GM19372 (cell line): ENCODE data around the gene SAMD13.
A peak's percentile ranks its signal among the peaks of the same experiment; 100 is the strongest.

ENCODE experiments used
- ATAC-seq: cut with Tn5 transposase; IDR thresholded peaks from one replicate; pipeline ENCODE4 v1.9.1; 2021; ENCODE audit warnings: mild to moderate bottlenecking, low read depth, moderate library complexity; ENCODE audit not compliant: unreplicated experiment

SAMD13 gene

DNA sequence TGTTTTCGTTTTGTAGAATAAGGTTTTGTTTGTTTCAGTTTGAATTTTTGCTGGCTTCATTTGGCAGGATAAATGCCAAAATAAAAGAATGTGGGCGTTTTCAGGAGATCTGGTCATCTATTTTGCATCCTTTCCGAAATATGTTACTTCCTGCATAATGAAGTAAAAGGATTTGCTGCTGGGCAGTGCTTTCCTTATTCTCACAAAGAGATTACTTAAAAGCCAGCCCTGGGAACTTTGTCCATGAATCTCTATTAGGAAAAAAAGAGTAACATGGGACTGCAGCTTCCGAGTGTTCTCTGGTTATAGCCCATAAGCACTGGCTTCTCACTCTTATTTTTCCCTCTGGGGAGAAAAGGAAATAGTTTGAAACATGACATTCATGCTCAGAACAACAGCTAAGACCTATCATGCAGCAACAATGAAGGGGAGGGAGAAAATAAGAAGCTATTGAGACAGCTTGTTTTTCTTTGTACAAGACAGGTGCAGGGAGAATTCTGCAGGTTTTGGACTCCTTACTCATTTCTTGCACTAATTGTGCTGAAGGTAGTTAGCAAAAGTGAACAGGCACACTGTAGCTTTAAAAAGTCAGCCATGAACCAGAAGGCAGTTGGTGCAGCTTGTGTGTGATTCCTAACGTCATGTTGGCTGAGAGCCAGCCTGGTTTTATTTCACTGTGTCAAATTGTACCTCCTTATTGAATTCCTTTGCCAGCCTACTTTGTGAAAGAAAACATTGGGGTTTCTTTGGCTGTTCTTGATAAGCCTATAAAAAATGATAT, at the start of gene SAMD13:
TSS of gene SAMD13 (plus strand) at position 705 of the 781 bp plus-strand sequence. CDS start 1,527 bp downstream, outside the sequence.
- no peak for ATAC-seq

DNA sequence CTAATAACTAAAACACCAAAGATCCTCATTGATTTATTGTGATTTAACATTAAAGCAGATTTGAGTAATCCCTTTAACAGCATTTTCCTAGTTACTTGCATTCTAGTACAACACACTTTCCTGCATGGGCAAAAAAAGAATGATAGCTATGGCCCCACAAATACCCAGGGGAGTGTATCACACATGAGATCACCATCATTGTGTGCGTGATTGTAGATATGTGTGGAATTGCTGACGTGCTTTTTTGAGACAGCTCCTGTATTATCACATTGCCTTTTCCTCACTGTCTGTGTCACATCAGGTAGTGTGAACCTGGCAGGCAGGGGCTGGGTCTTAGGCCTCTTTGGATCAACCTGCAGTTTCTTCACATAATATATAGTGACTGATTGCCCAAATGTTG, 48.5 kb upstream of the SAMD13 start:
- no peak for ATAC-seq

GRCh38 chr1:84253891-84254290, 47.6 kb upstream of the SAMD13 start:
- no peak for ATAC-seq

- ATAC-seq, result no peak
Measured at GRCh38 chr1:84254703-84255238, 46.7 kb upstream of the SAMD13 start.

DNA sequence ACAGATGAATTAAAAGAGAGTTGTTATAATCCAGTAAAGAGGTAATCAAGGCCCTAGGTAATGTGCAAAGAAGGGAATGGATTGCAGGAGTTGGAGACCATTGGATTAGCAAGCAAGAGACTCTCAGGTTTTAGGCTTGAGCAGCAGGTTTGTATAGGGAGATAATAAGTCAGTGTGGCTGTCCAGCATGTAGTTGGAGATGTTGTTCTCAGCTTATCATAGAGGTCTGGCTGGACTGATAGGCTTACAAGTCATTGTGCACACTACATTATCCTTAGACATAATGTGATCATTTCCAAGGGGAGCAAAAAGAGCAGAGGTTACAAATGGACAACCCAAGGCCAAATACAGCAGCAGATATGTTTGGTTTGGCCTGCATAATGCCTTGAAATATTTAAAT, 45.9 kb upstream of the SAMD13 start:
- no peak for ATAC-seq

DNA sequence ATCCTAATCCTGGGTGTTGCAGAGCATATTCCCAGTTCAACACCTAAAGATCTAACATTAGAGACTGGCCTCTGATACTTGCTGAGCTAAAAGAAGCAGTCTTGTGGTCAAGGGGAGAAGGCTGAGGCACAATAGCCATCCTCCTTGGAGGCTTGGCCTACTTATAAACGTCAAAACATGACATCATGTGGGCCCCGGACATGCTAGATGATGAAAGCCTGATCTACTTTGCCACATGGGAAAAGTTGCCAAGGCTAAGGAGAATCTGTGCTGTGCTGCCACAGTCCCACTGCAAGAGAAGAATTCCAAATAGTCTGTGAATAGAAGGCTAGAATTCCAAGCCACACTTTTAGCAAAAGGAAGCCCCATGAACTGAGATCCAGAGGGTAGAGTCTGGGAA, 43.9 kb upstream of the SAMD13 start:
- ATAC-seq, result no peak

DNA sequence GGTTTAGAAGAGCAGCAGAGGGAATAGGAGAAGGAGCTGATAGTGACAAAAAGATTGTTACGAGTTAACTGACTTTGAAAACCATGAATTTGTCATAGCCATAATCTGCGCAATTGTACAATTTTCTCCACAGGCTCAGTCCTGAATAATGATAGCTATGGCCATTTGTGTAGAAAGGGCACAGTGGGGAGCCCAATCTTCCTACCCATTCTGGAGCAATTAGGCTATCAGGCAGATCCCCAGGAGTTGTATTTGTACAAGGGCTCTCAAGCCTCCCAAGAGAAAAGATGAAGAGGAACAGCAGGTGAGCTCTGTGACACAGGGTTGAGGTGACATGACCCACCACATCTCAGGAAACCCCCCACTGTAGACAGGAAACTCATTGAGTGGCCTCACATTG, 42.1 kb upstream of the SAMD13 start:
- ATAC-seq, result no peak

DNA sequence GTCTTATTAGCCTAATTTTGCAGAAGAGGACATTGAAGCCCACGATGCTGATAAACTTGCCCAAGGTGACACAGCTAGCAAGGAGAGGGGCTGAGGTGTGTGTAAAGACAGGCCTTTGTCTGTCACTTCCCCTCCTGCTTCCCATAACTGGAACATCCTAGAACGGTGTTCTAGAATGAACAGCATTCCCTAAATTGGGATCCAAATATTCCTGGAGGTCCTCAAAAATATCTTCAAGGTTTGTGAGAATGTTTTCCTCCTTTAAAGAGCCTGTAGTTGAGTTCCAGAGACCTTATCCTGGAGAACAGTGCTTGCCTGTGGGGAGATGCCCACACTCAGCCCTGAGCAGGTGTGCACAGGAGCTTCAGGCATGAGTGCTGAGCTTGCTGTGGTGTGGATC, 41.5 kb upstream of the SAMD13 start:
- no peak for ATAC-seq

GRCh38 chr1:84260852-84261518, 40.5 kb upstream of the SAMD13 start:
- no peak for ATAC-seq

- ATAC-seq, result no peak
Measured at GRCh38 chr1:84264961-84265360, 36.5 kb upstream of the SAMD13 start.

- no peak for ATAC-seq
Measured at GRCh38 chr1:84265867-84266266, 35.6 kb upstream of the SAMD13 start.

GRCh38 chr1:84266748-84267147, 34.8 kb upstream of the SAMD13 start:
- no peak for ATAC-seq

- ATAC-seq, result no peak
Measured at GRCh38 chr1:84267476-84267875, 34.0 kb upstream of the SAMD13 start.

- ATAC-seq, result no peak
Measured at GRCh38 chr1:84268346-84268745, 33.2 kb upstream of the SAMD13 start.

- ATAC-seq, result no peak
Measured at GRCh38 chr1:84269306-84269705, 32.2 kb upstream of the SAMD13 start.

GRCh38 chr1:84271441-84272151, 29.9 kb upstream of the SAMD13 start:
- peak; percentile 92 for ATAC-seq

DNA sequence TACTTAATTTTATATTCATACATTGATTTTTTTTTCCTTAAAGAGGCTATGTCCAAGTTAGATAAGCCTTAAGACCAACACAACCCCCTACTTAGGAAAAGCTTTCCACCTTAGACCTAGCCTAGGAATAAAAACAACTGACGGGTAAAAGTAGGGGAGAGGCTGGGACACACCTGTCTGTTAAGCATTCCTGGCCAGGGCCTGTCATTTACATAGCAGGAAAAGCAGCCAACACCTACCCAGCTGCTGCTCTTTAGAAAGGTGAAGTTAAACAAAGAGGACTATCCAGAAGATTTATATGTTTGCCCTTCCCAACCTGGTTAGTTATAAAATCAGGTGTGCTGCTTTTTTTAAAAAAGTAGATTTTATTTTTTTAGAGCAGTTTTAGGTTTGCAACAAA, 29.1 kb upstream of the SAMD13 start:
- no peak for ATAC-seq

DNA sequence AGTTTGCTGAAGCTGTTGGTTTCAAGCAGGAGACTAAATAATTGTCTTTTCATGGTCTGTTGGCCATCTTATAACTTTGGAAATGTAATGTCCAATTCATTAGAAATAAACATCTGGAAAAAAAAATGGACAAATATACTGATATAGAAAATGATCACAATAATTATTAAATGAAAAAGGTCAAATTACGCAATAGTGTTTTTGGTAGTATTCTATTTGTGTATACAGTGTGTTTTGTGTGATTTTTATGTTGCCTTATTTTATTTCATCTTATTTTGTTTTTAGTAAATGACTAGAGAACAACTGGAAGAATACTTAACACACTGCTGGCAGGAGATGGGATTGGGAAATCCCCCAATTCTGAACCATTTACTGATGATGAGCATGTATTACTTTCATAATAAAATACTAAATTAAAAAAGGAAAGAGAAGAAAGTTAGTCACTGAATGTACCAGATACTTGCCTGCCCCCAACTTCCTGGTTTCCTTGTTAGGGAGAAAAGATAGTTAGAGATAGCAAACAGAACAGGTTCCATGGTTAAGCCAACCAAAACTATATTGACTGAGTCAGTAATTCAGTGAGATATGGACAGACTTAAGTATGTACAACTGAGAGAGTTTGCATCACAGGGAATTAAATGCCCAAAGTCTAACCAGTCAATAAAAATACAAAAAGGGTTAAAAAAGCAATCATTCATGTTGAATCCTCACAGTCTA, 24.0 kb upstream of the SAMD13 start:
- no peak for ATAC-seq

DNA sequence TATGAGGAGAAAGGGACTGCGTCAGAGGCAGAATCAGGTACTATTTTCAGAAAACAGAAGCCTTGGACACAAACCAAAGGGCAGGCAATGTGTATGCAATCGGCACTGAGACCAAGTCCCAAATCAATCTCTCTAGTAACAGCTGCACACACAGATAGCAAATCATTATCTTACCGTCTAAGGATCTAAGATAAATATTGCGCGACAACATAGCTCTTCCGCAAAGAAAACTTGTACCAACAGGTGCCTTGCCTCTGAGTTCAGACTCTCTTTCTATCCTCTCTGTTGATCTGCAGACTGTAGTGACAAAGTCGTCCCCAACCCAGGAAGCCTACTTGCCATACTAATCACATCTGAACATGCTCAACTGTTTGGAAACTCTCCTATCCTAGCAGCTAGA, 22.6 kb upstream of the SAMD13 start:
- ATAC-seq, result no peak

DNA sequence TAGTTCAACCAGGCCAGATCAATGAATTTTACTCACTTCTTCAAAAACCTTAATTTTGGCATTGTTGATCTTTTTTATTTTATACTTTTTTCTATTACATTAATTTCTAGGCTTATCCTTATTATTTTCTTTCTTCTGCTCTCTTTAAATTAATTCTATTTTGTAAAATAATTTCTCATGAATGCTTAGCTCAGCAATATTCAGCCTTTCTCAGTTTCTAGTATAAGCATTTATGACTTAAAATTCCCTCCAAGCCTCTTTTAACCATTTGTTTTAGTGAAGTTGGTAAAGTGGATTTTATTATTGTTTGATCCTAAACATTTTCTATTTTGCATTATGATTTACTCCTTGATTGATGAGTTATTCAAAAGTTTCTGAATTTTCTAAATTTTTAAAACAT, 20.6 kb upstream of the SAMD13 start:
- ATAC-seq, result no peak
